Suprapubic skin (tissue), 4 donors: ENCODE results near the gene ELF1. TPM values are rescaled to one million over a fixed set of nuclear protein-coding genes. Genes with fewer than 3 reads are reported as not detected.
"Not testable (repeated sequence)": the region's sequence is repeated elsewhere in the genome, so short reads cannot be mapped to it uniquely, and the experiment has no call there.

Experiments
- DNase-seq, 2 donors: peaks; one replicate each; pipeline ENCODE4 v3.0.0-alpha.2; 2019; ENCODE audit warnings: low spot score in 2 of 2
- H3K27ac ChIP-seq: fragments of 200-600 bp; sonication (generic); one replicate; pipeline ENCODE4 v1.5.1; 2019
- H3K27me3 ChIP-seq: fragments of 200-600 bp; sonication (generic); one replicate; pipeline ENCODE4 v1.5.1; 2019
- H3K36me3 ChIP-seq: fragments of 200-600 bp; sonication (generic); one replicate; pipeline ENCODE4 v1.5.1; 2019
- H3K4me1 ChIP-seq: fragments of 200-600 bp; sonication (generic); one replicate; pipeline ENCODE4 v1.5.1; 2019
- H3K4me3 ChIP-seq: fragments of 200-600 bp; sonication (generic); one replicate; pipeline ENCODE4 v1.5.1; 2019; ENCODE audit warnings: mild to moderate bottlenecking
- H3K9me3 ChIP-seq: fragments of 200-600 bp; sonication (generic); one replicate; pipeline ENCODE4 v1.5.1; 2019
- CTCF ChIP-seq, 2 donors: fragments of 200-600 bp in 1 of 2; fragments of 450-650 bp in 1 of 2; sonication (generic) in 1 of 2; IDR thresholded peaks; one replicate each; pipeline ENCODE4 v1.5.1; 2016 to 2019; ENCODE audit warnings: antibody characterized with exemption in 2 of 2, mild to moderate bottlenecking in 1 of 2, moderate library complexity in 1 of 2
- EP300 ChIP-seq: sonication (generic); formaldehyde crosslinking; IDR thresholded peaks from one replicate; pipeline ENCODE4 v1.6.1; 2017; ENCODE audit warnings: antibody characterized with exemption
- POLR2A ChIP-seq, 2 donors: fragments of 450-650 bp; IDR thresholded peaks; one replicate each; pipeline ENCODE4 v1.6.1; 2017; ENCODE audit warnings: antibody characterized with exemption in 2 of 2, mild to moderate bottlenecking in 2 of 2, moderate library complexity in 2 of 2
- POLR2AphosphoS5 ChIP-seq, 3 donors: sonication (generic); formaldehyde crosslinking; IDR thresholded peaks; one replicate each; pipeline ENCODE4 v1.6.1; 2017; ENCODE audit warnings: antibody characterized with exemption in 3 of 3
- WGBS: methylation state at CpG from one replicate; pipeline ENCODE4 v1.1.5; 2018; 5-methylcytosine and 5-hydroxymethylcytosine counted together
- total RNA-seq, 4 donors: library from RNA; depleted of rRNA; stranded (reverse); fragments of >200 nt; gene quantifications; one replicate each; pipeline ENCODE4 v1.1.0, GENCODE V29; 2016

The ELF1 gene
- total RNA-seq, 4 donors from 2014 or later = 81.7 to 123 (median 111) TPM

GRCh38 chr13:41039746-41040145, 20.6 kb upstream of the ELF1 start:
- no peak for TF ChIP-seq CTCF (IDR thresholded peaks at IDR 0.05)
- TF ChIP-seq EP300 = no peak
- no peak for TF ChIP-seq POLR2AphosphoS5 (IDR thresholded peaks at IDR 0.05)
- TF ChIP-seq POLR2A (IDR thresholded peaks at IDR 0.05) = no peak
- Histone ChIP-seq H3K36me3 (no peaks in the 10 kb centered on the region), H3K4me1 (peaks cover 7% of the 10 kb centered on the region), H3K27me3 (no peaks in the 10 kb centered on the region), H3K4me3 (no peak overlapping the region), H3K9me3 (no peaks in the 10 kb centered on the region), H3K27ac (no peak overlapping the region)
- DNase-seq = no peak

- H3K27ac ChIP-seq, H3K4me3 ChIP-seq, DNase-seq, H3K27me3 ChIP-seq, H3K36me3 ChIP-seq, H3K9me3 ChIP-seq: not testable (repeated sequence)
- peaks cover 13% of the 10 kb centered on the region for H3K4me1 ChIP-seq
- 93% methylated on average over 5 of the region's 5 CpGs for WGBS
These were observed 17.4 kb upstream of the ELF1 start for GRCh38 chr13:41036557-41036956.

GRCh38 chr13:41034881-41035280, 15.8 kb upstream of the ELF1 start:
- DNase-seq = no peak
- Histone ChIP-seq H3K9me3 (no peaks in the 10 kb centered on the region), H3K4me1 (peaks cover 12% of the 10 kb centered on the region), H3K27ac (no peak overlapping the region), H3K27me3 (no peaks in the 10 kb centered on the region), H3K4me3 (no peak overlapping the region), H3K36me3 (no peaks in the 10 kb centered on the region)
- WGBS = 85% methylated on average over 5 of the region's 5 CpGs
- TF ChIP-seq EP300 (no peak), POLR2AphosphoS5 (IDR thresholded peaks at IDR 0.05) (no peak), POLR2A (IDR thresholded peaks at IDR 0.05) (no peak), CTCF (IDR thresholded peaks at IDR 0.05) (no peak)

GRCh38 chr13:41034382-41034781, 15.3 kb upstream of the ELF1 start:
- WGBS = 93% methylated on average over 4 of the region's 4 CpGs
- DNase-seq = no peak
- no peak overlapping the region for H3K4me3 ChIP-seq
- H3K27me3 ChIP-seq = no peaks in the 10 kb centered on the region
- TF ChIP-seq EP300 (no peak), POLR2A (IDR thresholded peaks at IDR 0.05) (no peak), POLR2AphosphoS5 (IDR thresholded peaks at IDR 0.05) (no peak), CTCF (IDR thresholded peaks at IDR 0.05) (no peak)
- peaks cover 7% of the 10 kb centered on the region for H3K4me1 ChIP-seq
- H3K9me3 ChIP-seq = no peaks in the 10 kb centered on the region
- no peaks in the 10 kb centered on the region for H3K36me3 ChIP-seq
- no peak overlapping the region for H3K27ac ChIP-seq

- Histone ChIP-seq H3K4me3 (no peak overlapping the region), H3K9me3 (no peaks in the 10 kb centered on the region), H3K36me3 (no peaks in the 10 kb centered on the region), H3K4me1 (peaks cover 8% of the 10 kb centered on the region), H3K27ac (no peak overlapping the region), H3K27me3 (no peaks in the 10 kb centered on the region)
- 61% methylated on average over 2 of the region's 2 CpGs for WGBS
- TF ChIP-seq POLR2AphosphoS5 (IDR thresholded peaks at IDR 0.05) = no peak
- no peak for TF ChIP-seq CTCF (IDR thresholded peaks at IDR 0.05)
- no peak for TF ChIP-seq POLR2A (IDR thresholded peaks at IDR 0.05)
- no peak for TF ChIP-seq EP300
- no peak for DNase-seq
These were observed 13.7 kb upstream of the ELF1 start for GRCh38 chr13:41032691-41033376.

- WGBS = 95% methylated on average over 2 of the region's 2 CpGs
- Histone ChIP-seq H3K4me3 (no peak overlapping the region), H3K4me1 (peaks cover 8% of the 10 kb centered on the region), H3K9me3 (no peaks in the 10 kb centered on the region), H3K27me3 (no peaks in the 10 kb centered on the region), H3K36me3 (no peaks in the 10 kb centered on the region), H3K27ac (no peak overlapping the region)
- TF ChIP-seq POLR2AphosphoS5 (IDR thresholded peaks at IDR 0.05) = no peak
- TF ChIP-seq EP300 = no peak
- no peak for TF ChIP-seq POLR2A (IDR thresholded peaks at IDR 0.05)
- no peak for TF ChIP-seq CTCF (IDR thresholded peaks at IDR 0.05)
- DNase-seq = no peak
These were observed 10.5 kb upstream of the ELF1 start for GRCh38 chr13:41029629-41030028.
